ENCODE results near the gene BCAT1.

BCAT1 gene

DNA sequence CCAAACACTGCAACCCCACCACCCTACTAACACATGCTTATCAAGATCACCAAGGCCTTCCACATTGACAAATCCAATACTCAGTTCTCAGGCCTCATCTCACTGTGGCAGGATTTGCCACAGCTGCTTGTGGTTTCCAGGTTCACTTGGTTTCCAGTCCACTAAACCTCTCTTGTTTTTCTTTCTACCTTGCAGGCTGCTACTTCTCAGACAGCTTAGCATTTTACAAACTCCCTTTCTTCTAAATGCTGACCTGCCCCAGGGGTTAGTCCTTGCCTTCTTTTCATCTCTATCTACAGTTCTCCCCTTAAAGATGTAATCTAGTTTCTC, 84.1 kb downstream of the BCAT1 start:
- peaks cover 8% of the 10 kb centered on the region for H3K4me1 Mint-ChIP-seq
- TF ChIP-seq, protein P1, sequence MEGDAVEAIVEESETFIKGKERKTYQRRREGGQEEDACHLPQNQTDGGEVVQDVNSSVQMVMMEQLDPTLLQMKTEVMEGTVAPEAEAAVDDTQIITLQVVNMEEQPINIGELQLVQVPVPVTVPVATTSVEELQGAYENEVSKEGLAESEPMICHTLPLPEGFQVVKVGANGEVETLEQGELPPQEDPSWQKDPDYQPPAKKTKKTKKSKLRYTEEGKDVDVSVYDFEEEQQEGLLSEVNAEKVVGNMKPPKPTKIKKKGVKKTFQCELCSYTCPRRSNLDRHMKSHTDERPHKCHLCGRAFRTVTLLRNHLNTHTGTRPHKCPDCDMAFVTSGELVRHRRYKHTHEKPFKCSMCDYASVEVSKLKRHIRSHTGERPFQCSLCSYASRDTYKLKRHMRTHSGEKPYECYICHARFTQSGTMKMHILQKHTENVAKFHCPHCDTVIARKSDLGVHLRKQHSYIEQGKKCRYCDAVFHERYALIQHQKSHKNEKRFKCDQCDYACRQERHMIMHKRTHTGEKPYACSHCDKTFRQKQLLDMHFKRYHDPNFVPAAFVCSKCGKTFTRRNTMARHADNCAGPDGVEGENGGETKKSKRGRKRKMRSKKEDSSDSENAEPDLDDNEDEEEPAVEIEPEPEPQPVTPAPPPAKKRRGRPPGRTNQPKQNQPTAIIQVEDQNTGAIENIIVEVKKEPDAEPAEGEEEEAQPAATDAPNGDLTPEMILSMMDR (IDR thresholded peaks at IDR 0.05; ENCODE audit: unreplicated experiment in 3 of 3) = no peak
- peaks cover 15% of the 10 kb centered on the region for H3K9me3 Mint-ChIP-seq
- H3K27ac Mint-ChIP-seq = peak overlapping the region in 2 of 3 experiments; percentile 17 to 57
- peaks cover 76% of the 10 kb centered on the region for H3K36me3 Mint-ChIP-seq (ENCODE audit: low read depth)
- no peaks in the 10 kb centered on the region for H3K27me3 Mint-ChIP-seq (ENCODE audit: low read depth)
- no peak overlapping the region for H3K4me3 Mint-ChIP-seq

DNA sequence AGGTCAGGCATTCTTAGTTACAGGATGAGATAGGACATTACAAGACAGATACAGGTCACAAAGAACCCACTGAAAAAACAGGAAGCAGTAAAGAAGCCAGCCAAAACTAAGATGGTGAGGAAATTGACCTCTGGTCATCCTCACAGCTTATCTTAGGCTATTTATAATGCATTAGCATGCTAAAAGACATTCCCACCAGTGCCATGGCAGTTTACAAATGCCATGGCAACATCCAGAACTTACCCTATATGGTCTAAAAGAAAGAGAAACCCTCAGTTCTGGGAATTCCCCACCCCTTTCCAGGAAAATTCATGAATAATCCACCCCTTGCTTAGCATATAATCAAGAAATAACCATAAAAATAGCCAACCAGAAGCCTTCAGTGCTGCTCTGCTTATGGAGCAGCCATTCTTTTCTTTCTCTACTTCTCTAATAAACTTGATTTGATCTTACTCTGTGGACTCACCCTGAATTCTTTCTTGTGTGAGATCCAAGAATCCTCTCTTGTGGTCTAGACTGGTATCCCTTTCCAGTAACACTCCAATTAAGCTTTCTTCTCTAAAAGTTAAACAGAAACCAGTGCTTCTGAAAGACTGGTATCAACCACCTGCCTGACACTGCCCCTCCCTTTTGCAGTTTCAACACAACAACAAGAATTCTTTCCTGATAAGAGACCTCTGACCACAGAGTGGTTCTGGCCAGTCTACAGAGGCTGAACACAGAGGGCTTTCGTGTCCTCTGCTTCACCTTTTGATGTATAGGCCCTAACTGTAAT, 86.9 kb downstream of the BCAT1 start:
- Mint-ChIP-seq H3K27ac (no peak overlapping the region), H3K4me3 (no peak overlapping the region), H3K27me3 (ENCODE audit: low read depth) (no peaks in the 10 kb centered on the region), H3K9me3 (peaks cover 35% of the 10 kb centered on the region), H3K4me1 (peaks cover 8% of the 10 kb centered on the region), H3K36me3 (ENCODE audit: low read depth) (peaks cover 81% of the 10 kb centered on the region)
- TF ChIP-seq, protein P1 (IDR thresholded peaks at IDR 0.05; ENCODE audit: unreplicated experiment in 3 of 3) = no peak

DNA sequence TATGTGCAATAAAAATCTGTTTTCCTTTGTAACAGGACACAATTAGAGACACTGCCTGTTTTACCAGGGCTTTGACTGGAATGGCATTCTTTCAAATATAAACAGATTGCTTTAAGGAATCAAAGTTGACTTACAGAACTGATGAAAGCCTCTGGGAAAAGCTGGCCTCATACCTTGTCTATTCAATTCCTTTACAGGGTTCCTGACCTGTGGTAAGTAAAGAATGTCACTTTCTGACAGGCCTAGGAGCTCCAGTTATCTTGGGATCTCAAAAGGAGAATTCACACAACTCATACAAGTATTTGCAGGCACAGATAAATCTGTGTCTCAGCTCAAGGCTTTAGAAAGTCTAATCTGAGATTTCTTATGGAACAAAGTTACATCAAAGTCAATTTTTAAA, 88.4 kb downstream of the BCAT1 start:
- Mint-ChIP-seq H3K4me3 (no peak overlapping the region), H3K4me1 (peaks cover 8% of the 10 kb centered on the region), H3K36me3 (ENCODE audit: low read depth) (peaks cover 84% of the 10 kb centered on the region), H3K9me3 (peaks cover 35% of the 10 kb centered on the region), H3K27ac (no peak overlapping the region), H3K27me3 (ENCODE audit: low read depth) (no peaks in the 10 kb centered on the region)
- TF ChIP-seq, protein P1 (IDR thresholded peaks at IDR 0.05; ENCODE audit: unreplicated experiment in 3 of 3) = no peak

DNA sequence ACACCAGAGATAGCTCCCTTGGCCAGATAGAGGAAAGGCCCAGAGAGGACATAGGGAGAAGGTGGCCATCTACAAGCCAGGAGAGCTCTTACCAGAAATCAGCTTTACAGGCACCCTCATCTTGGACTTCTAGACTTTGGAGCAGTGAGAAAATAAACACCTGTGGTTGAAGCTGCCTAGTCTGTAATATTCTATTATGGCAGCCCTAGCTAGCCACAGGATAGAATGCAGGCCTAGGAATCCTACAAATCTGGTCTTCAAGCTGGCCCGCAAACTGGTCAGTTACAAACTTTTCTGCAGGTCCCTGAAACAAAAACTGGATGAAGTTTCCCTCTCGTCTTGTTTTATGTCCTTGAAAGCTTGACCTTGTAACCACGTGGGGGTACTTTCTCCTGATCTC, 92.4 kb downstream of the BCAT1 start:
- H3K36me3 Mint-ChIP-seq (ENCODE audit: low read depth) = peaks cover 72% of the 10 kb centered on the region
- TF ChIP-seq, protein P1 (IDR thresholded peaks at IDR 0.05; ENCODE audit: unreplicated experiment in 3 of 3) = no peak
- H3K27me3 Mint-ChIP-seq (ENCODE audit: low read depth) = no peaks in the 10 kb centered on the region
- H3K4me1 Mint-ChIP-seq = no peaks in the 10 kb centered on the region
- H3K27ac Mint-ChIP-seq = no peak overlapping the region
- H3K4me3 Mint-ChIP-seq = no peak overlapping the region
- H3K9me3 Mint-ChIP-seq = peaks cover 27% of the 10 kb centered on the region

DNA sequence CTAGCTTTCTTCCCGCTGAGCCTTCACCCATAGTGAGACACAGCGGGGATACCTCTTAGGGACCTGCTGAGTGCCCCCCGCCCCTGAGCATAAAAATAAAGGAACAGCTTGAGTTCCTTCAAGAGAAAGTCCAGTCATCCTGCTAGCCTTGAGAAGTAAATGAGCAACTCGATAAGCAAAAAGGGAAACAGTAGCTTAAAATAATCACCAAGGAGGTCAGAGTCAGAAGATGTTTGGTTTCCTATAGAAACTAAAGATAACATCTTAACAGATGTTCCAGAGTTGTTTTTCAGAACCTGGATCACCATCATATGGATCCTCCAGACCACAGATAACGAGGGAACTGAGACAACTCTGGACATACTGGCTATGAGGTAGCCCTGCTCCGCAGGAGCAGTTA, 94.0 kb downstream of the BCAT1 start:
- peaks cover 22% of the 10 kb centered on the region for H3K9me3 Mint-ChIP-seq
- TF ChIP-seq, protein P1 (IDR thresholded peaks at IDR 0.05; ENCODE audit: unreplicated experiment in 3 of 3) = no peak
- H3K27me3 Mint-ChIP-seq (ENCODE audit: low read depth) = no peaks in the 10 kb centered on the region
- peaks cover 58% of the 10 kb centered on the region for H3K36me3 Mint-ChIP-seq (ENCODE audit: low read depth)
- H3K4me1 Mint-ChIP-seq = no peaks in the 10 kb centered on the region
- no peak overlapping the region for H3K4me3 Mint-ChIP-seq
- no peak overlapping the region for H3K27ac Mint-ChIP-seq

DNA sequence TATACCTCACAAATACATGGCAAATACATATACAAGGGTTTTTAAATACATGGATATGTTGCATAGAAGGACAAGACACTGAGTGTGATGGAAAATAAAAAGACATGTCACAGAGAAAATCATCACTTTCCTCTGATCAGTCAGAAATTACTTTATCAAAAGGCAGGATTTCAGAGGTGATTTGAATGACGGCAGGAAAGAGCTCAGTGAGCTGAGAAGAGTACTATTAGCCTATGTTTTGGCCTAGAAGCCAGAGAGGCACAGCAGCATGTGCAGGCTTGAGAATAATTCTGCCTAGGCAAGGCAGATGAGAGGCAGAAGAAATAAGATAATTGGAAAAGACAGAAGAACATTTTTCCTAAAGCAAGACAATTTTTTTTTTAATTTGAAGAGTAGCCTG, 94.9 kb downstream of the BCAT1 start:
- Mint-ChIP-seq H3K9me3 (peaks cover 16% of the 10 kb centered on the region), H3K27ac (no peak overlapping the region), H3K27me3 (ENCODE audit: low read depth) (no peaks in the 10 kb centered on the region), H3K4me3 (no peak overlapping the region), H3K36me3 (ENCODE audit: low read depth) (peaks cover 50% of the 10 kb centered on the region), H3K4me1 (no peaks in the 10 kb centered on the region)
- TF ChIP-seq, protein P1 (IDR thresholded peaks at IDR 0.05; ENCODE audit: unreplicated experiment in 3 of 3) = no peak
